Stimulated activated CD8-positive, alpha-beta memory T cell treated with anti-CD3 and anti-CD28 coated beads, Interleukin-15, amount 100 ng/mL, for 48 hours (primary cell): ENCODE results near the gene PTPRT.

Source experiments
- DNase-seq, 2 donors: peaks; one replicate each; pipeline ENCODE4 v3.0.0-alpha.2; 2020; ENCODE audit warnings: low read depth in 2 of 2

The PTPRT gene

DNA sequence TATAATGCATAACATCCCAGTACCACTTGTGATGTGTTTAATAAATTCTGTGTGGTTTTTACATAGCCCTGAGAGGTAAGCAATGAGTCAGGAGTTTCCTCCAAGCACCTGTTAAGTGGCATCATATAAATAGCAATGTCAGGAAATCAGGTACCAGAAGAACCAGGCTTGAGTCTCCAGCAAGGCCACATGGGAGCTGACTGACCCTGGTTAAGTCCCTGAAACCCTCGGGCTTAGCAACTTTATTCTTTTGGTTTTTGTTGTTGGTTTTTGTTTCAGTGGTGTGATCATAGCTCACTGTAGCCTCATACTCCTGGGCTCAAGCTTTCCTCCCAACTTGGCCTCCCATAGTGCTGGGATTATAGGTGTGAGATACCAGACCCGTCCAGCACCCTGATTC is 70.0 kb downstream of the PTPRT start:
- no peak for DNase-seq

DNA sequence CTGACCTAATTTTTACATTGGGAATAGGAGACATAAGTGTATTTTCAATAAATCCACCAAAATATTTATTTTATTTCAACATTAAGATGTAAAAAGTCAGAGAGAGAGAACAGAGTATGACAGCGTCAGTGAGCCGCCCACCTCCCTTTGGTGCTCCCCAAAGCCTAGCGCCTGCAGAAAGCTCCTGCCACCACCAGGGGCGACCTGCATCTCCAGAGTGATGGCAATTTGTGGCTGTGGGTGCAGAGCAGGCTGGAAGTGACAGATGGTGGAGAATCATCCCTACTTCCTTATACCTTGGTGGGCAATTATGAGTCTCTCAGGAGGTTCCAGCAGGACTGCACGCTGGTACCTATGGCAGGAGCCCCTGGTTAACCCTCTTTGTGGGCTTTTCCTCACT is 87.3 kb downstream of the PTPRT start:
- DNase-seq = peak in 1 of 2 donors; percentile 0

DNA sequence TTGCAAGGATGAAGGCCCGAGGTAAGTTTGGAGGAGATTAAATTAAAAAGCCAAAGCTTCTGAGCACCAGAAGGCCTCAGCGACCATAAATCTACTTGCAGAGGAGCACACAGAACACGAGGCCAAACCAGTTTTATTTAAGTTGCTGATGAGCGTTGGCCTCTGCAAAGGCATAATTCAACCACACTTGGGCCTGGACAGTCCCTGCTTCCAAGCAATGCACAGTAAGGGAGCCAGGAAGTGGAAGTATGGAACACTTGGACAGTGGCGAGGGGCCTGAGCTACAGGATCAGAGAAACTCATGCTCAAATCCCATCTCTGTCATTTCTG is 92.8 kb downstream of the PTPRT start:
- no peak for DNase-seq

DNA sequence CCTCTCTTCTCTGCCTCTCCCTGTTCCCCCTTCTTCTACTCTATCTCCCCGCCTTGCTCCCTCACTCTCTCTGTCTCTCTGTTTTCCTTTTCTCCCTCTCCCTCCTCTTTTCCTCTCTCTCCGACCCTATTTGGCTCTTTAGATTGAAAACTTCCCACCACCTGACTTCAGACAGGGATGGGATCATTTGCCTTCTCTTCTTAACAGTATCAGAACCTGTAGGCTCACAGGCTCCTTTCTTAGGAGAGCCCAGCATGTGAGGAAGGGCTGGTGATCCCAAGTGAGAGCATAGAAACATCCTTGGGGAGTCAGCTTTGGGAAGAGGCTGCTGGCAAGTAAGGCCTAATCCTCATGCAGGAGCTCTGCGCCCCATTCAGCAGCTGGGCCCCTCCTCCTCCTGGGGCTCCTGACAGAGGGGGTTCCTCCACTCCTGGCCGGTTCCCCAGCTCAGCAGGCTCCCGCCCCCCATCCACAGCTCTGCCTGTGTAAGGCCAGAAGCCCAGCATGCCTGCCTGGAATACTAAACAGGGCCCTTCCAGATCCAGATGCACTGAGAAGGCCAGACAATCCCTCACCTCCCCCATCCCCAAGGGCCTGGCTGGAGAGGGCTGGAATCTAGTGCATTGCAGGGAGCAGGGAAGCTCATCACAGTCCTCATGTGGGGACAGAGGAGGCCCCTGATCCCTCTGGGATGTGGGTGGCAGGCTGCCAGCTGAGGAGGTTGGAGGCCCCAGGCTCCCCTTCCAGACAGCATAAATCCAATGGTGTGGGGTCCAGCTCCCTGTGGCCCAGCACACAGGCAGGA is 93.4 kb downstream of the PTPRT start:
- no peak for DNase-seq

DNA sequence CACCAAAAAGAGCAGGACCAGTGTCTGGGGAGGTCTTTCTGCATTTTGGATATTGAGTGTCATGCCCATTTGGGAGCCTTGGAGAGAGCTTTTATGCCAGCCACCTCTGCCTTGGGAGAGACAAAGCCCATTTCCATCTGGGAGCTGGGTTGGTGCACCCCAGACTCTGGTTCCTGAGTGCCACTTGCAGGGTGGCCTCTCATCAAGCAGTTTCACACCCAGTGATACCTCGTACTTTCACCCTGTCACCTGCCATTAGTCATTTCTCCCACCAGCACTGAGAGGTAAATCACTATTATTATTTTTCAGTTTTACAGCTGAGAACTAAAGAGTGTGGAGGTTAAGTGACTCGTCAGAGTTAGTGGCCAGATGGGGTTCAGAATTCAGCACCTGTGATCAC is 94.7 kb downstream of the PTPRT start:
- DNase-seq = no peak

DNA sequence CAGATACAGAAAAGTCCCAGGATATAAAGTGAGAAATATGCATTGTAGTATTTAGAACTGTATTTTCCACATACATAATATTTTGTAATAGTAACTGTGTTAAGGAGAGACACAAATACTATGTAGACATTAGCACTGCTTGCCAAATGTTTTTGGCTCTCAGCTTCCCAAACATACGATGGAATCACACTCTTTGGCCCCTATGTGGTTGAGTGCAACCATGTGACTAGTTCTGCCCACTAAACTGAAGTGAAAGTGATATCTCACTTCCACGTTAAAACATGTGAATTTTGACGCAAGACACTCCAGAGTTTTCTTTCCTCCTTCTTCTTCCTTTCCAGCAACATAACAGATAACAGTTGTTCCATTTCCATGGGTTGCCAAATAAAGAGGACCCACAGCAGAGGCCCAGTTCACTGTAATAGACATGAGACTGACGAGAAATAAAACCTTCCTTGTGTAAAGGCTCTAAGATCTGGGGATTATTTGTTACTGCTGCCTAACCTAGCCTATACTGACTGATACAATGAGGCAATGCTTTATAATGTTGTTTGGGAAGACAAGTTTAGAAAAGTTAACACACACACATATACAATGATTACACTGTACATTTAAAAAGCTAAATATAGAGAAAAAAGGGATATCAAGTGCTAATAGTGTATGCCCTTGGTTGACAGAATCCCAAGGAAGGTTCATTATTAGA is 97.2 kb downstream of the PTPRT start:
- DNase-seq = no peak

DNA sequence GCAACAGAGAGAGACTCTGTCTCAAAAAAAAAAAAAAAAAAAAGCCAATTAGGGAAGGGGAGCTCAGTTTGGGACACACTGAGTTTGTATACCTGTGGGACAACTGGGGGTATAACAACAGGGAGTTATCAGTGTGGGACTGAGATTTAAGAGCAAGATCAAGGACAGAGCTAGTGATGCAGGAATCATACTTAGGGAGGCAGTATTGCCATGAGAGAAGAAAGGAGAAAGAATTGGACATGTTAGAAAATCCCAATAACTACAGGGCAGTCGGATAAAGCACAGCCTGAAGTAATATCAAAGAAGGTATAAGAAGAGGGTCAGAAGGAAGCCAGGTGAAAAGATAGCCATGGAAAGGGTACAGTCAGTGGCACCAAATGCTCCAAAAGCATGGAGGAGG is 121.2 kb downstream of the PTPRT start:
- no peak for DNase-seq

DNA sequence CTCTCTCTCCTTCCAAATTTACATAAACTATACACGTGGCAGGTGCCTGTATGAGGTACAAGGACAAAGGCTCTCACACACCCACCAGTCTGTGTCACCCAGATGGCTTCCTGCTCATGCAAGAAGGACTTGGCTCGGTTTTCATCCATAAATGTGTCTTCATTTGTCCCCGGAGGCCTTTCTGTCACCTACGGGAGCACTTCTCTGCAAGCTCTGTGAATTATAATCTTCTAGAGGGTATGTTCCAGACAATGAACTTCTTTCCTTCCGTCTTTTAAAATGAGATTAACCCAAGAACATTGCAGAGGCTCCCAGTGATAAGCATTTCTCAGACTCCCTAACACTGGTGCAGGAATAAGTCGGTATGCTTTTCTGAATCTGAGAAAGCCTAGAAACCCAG is 123.6 kb downstream of the PTPRT start:
- no peak for DNase-seq

DNA sequence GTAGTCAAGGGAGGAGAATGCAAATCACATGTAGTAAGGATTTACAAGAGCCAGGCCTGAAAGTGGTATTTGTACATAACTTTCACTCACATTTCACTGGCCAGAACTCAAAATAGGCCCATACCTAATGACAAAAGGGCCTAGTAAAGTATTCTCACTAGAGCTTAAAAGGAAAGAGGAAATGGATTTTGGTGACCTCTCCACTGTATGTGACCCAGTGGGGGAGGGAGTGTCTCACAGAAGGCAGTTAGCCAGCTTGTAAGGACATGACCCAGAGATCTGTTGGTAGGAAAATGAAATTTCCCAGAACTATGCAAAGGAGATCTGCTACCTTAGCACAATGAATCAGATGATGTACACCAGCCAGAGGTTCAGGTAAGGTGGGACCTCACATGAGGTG is 124.4 kb downstream of the PTPRT start:
- no peak for DNase-seq

DNA sequence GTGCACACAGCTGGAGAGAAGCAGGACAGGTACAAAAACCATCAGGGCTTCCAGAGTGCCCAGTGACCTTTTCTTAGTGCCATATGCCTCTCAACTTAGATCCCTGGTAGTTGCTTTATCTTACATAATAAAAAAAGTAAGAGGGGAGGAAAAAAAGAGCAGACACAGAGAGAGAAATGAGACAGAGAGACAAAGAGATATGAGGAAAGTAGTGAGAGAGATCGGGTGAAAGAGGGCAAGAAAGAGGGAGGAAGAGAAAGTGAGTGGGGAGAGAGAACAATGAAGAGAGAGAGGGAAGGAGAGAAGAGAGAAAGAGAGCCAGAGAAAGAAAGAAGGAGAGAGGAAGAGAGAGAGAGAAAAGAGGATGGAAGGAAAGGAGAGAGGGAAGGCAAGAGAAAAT is 131.6 kb downstream of the PTPRT start:
- no peak for DNase-seq

DNA sequence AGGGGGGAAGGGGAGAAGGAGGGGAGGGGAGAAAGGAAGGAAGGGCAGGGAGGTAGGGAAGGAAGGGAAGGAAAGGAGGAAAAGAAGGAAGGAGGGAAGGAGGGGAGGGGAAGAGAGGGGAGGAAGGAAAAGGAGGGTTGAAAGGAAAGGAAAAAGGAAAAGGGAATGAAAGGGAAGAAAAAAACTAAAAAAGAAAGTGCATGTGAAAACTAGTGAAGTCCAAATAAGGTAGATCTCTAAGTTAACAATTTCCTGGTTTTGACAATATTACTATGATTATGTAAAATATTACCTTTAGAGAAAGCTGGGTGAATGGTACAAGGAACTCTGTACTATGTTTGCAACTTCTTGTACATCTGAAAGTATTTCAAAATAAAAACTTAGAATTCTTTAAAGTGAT is 132.4 kb downstream of the PTPRT start:
- no peak for DNase-seq

DNA sequence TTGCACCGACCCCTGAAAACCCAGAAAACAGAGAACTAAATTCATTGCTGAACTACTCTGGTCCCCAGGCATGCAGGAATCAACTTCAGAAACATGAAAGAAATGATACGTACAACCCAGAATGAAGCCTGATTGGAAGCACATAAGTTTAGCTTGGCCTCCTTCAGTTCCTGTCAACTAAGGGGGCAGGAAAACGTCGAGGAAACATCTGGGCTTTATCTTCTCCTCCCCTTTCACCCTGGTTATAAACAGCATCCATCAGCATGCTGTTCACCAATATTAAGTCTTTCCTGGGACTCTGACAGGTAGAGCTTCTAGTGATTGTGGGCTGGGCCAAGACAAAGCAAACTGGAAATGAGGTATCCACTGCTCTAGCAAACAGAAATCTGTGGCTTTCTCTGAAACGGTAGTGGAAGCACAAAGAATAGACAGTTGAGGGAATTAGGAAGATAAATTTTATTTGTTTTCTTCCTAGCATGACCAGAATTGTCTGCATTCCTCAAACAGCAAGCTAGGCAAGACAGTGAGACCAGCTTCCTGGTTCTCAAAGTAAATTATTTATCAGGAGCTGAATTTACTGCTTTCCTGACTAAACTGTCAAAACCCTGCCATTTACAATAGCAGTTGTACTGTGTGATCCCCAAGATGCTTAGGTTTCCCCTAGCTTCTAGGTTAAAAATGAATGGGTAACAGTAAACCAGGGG is 134.4 kb downstream of the PTPRT start:
- DNase-seq = no peak

DNA sequence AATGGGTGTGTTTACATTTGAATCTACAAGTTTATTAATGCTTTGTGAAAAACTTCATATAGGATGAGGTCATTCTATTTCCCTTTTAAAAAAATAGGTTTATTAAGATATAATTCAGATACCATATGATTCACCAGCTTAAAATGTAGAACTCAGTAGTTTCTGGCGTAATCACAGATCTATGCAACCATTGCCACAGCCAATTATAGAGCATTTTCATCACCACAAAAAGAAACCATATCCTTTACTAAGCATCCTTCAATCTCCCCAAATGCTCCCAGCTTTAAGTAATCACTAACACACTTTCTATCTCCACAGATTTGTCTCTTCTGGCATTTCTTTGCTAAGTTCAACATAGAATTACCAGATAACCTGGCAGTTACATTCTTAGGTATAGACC is 137.2 kb downstream of the PTPRT start:
- DNase-seq = no peak

DNA sequence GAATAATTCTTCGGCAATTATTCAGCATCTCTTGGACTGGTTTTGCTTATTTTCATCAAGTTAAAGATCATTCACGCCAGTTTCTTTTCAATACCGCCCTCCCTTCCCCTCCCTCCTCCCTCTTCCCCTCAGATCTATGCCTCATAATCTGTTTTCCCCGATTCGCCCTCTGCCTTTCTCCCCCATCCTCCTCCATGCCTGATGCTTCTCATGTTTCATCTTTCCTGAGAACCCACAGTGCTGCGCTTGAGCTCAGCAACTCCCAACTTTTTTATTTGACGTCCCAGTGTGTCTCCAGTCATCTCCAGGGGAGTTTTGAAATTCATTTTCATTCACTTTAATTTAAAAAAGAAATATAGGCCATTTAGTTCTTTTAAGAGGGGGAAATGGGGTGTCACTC is 142.7 kb downstream of the PTPRT start:
- no peak for DNase-seq

DNA sequence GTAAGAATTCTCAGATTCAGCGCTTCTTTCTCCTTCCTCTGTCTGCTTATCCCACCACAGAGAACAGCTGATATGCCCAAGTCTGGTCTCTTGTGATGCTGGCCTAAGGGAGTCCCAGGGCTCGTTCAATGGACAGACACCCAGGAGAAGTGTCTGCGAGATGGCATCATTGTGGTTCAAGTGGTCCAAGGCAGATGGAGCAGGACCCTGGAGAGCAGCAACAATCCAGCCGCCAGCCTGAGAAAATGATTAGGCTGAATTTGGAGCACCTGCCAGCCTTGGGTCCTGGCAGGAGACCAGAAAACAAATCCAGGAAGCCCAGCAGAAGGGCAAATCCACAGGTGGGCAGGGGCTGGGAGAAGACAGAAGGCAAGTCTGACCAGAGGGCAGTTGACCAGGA is 145.8 kb downstream of the PTPRT start:
- DNase-seq = no peak

DNA sequence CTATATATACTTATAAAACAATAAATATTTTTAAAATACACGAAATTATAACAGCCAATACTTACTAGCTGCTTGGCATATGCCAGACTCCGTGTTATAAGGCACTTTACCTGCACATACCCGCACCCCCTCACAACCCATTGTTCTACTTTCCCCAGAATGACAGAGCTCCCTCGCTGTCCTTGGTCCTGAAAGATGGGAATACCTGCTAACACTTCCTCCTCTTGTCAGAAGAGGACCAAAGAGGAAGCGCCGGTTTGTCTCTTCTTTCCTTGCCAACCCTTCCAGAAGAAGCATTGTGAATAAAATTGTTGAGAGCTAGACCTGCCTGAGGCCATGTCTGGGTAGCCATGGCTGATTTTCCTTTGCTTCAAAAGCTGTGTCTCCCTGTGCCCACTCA is 149.3 kb downstream of the PTPRT start:
- DNase-seq = no peak

DNA sequence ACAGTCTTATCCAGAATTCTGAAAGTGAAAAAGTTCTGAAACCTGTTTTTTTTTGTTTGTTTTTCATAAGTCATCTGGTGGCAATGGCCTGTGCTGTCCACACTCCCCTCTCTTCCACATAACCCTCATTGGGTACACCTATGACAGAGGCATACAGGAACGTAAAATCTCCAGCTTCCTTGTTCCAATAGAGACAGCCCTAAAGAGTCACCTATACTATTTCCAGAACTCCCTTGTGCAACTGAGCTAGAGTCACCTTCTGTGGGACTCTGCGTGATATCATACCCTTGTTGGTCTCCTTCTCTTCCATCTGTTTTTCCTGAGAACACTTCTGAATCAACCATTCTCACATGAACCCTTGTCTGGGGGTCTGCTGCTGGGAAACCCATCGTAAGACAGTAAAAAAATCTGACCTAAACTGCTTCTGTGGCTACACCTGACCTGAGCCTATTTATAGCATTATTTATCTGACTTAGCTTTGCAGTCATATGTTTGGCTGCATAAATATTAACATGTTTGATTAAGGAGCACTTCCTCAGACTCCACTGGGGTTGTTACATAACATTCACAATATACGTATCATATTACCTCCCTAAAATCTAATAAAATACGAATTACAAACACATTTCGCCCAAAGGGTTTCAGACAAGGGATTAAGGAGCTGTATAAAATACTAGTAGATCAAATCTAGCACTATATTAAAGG is 151.9 kb downstream of the PTPRT start:
- no peak for DNase-seq

DNA sequence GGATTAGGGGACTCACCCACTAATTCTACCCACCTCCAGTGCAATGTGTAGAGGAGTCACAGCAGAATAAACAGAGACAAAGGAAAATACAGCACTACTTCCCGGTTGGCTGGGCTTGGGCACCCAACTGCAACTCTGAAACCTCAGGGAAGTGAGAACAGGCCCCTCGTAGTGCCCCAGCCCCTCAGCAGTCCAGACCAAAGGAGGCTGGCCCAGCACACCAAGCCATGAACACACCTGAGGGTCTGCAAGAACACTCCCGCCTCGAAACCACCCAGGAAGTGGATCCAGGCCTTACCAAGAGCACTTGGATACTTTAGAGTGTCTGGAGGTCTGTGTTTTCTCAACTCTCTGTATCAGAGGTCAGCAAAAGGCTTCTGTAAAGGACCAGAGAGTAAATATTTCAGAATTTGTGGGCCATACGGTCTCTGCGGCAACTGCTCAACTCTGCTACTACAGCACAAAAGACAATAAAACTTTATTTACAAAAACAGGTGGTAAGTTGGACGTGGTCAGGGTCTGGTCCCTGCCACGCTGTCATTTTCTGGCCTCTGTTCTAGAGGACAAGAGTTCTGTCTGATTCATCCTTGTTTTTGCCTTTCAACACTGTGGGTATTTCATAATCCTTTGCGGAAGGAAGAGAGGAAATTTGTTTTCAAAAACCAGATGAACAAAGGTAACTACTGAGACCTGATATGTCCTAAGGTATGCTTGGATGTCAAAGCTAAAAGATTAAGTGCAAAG is 154.6 kb downstream of the PTPRT start:
- DNase-seq = no peak

DNA sequence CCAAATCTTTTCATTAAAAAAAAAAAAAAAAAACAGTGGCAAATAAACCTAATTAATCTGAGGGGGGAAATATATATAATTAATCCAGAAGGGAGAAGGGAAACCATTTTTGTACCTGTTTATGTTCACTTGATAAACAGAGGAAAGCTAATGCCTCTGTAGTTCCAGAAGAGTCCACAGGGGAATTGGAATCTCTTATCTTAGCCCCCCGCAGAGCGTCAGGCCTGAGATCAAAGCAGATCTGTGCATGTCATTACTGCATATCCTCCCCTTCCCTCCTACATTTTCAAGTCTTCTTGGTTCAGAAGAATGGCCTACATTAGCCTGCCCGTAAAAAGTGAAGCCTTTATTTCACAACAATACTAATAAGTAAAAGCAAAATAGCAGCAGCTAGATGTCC is 157.2 kb downstream of the PTPRT start:
- DNase-seq = no peak

DNA sequence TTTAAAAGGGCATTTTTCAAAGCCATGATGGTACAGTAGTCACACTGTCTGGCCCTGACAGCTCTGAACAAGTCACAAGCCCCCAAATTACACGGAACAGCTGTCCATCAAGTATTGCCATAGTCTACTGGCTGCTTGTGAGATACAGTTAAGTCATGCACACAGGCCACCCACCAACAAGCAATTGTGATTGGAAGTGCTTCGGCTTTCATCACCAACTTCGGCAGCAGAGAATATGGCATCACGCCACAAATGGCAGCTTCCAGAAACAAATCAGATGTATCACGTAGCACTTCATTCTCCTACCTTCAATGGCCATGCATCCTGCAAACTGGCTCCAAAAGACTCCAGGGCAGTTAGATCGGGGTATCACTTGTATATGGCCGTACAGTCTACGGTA is 160.5 kb downstream of the PTPRT start:
- no peak for DNase-seq

DNA sequence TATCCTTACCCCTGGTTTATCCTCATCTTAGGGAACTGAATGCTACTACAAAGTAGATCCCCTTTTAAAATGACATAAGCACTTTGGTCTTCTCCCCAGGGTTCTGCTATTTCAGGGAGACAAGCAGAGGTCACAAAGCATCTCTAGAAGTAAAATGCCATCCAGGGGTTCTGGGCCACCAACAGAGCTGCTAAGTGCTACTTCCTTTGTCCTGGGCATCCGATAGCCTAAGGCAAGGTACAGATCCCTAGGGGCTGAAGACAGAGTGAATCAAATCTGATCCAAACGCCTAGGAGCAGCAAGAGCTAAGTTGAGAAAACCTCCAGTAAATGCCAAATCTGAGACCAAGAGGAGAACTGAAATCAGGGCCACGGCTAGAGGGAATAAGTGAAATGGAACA is 161.2 kb downstream of the PTPRT start:
- DNase-seq = no peak

DNA sequence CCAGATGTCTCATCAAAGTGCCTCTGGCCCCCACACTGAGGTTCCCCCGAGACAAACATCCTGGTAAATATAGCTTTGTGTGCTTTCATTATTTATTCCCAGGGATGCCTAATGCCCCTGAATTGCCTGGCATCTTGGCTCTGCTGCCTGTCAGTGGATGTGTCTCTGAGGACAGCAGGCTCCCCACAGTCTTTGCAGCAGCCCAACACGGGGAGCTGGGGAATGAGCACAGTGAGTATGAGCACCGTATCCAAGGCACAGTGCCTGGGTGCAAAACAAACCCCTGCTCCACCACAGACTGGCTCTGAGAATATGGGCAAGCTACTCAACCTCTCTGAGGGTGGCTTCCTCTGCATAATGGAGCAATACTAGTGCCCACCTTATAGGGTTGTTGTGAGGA is 165.9 kb downstream of the PTPRT start:
- DNase-seq = no peak
